Measurements from ENCODE around the gene DIS3L2.

GRCh38 chr2:232264081-232264480 is 302.6 kb downstream of the DIS3L2 start:
- TF ChIP-seq ARNTL (CRISPR knock-in tag; IDR thresholded peaks at IDR 0.05; ENCODE audit: borderline replicate concordance, low read depth) (no peak), CSRNP3 (CRISPR knock-in tag; IDR thresholded peaks at IDR 0.05) (no peak), CREB5 (CRISPR knock-in tag; IDR thresholded peaks at IDR 0.05; ENCODE audit: low read depth) (no peak), RARB (CRISPR knock-in tag; IDR thresholded peaks at IDR 0.05) (no peak), ESRRG (CRISPR knock-in tag; IDR thresholded peaks at IDR 0.05) (no peak), ZNF70 (CRISPR knock-in tag; IDR thresholded peaks at IDR 0.05) (no peak), PATZ1 (CRISPR knock-in tag; IDR thresholded peaks at IDR 0.05; ENCODE audit: borderline replicate concordance) (no peak), TOX (CRISPR knock-in tag; IDR thresholded peaks at IDR 0.05; ENCODE audit: borderline replicate concordance) (no peak), ZFP30 (CRISPR knock-in tag; IDR thresholded peaks at IDR 0.05) (no peak), OSR1 (CRISPR knock-in tag; IDR thresholded peaks at IDR 0.05) (no peak), TSHZ2 (CRISPR knock-in tag; IDR thresholded peaks at IDR 0.05) (no peak), PPARA (CRISPR knock-in tag; IDR thresholded peaks at IDR 0.05; ENCODE audit: borderline replicate concordance) (no peak), ISL1 (CRISPR knock-in tag; IDR thresholded peaks at IDR 0.05) (no peak), SNAI2 (CRISPR knock-in tag; IDR thresholded peaks at IDR 0.05) (no peak)

Data from SK-N-SH treated with all-trans-retinoic acid at 6 μM for 48 hours (cell line).